Stromal cell of bone marrow (primary cell): ENCODE results near the gene SGK1.
"Not testable (repeated sequence)": the region's sequence is repeated elsewhere in the genome, so short reads cannot be mapped to it uniquely, and the experiment has no call there.

ENCODE experiments used
- DNase-seq: peaks from one replicate; pipeline ENCODE4 v3.0.0-alpha.2; 2012; ENCODE audit warnings: low read depth

The SGK1 gene

GRCh38 chr6:134217798-134218140, 100.1 kb downstream of the SGK1 start:
- DNase-seq = no peak

GRCh38 chr6:134217105-134217797, 100.7 kb downstream of the SGK1 start:
- peak; percentile 11 for DNase-seq

- no peak for DNase-seq
These were observed 101.5 kb downstream of the SGK1 start for GRCh38 chr6:134216301-134217010.

- not testable (repeated sequence) for DNase-seq
These were observed 104.5 kb downstream of the SGK1 start for GRCh38 chr6:134213410-134213809.

- DNase-seq = no peak
These were observed 106.6 kb downstream of the SGK1 start for GRCh38 chr6:134211297-134211696.

- no peak for DNase-seq
These were observed 110.5 kb downstream of the SGK1 start for GRCh38 chr6:134207421-134207820.

GRCh38 chr6:134205366-134205765, 112.5 kb downstream of the SGK1 start:
- no peak for DNase-seq

GRCh38 chr6:134204759-134205158, 113.2 kb downstream of the SGK1 start:
- not testable (repeated sequence) for DNase-seq

GRCh38 chr6:134204031-134204430, 113.9 kb downstream of the SGK1 start:
- DNase-seq = no peak

GRCh38 chr6:134201716-134202115, 116.2 kb downstream of the SGK1 start:
- DNase-seq = no peak

- no peak for DNase-seq
These were observed 117.9 kb downstream of the SGK1 start for GRCh38 chr6:134199848-134200606.

- DNase-seq = no peak
These were observed 119.8 kb downstream of the SGK1 start for GRCh38 chr6:134198093-134198492.

- not testable (repeated sequence) for DNase-seq
These were observed 120.2 kb downstream of the SGK1 start for GRCh38 chr6:134197685-134198084.

GRCh38 chr6:134196568-134197193, 121.2 kb downstream of the SGK1 start:
- DNase-seq = no peak

GRCh38 chr6:134195985-134196384, 121.9 kb downstream of the SGK1 start:
- no peak for DNase-seq

GRCh38 chr6:134195164-134195906, 122.6 kb downstream of the SGK1 start:
- peak; percentile 40 for DNase-seq

GRCh38 chr6:134193536-134194498, 124.1 kb downstream of the SGK1 start:
- no peak for DNase-seq

GRCh38 chr6:134192609-134193008, 125.3 kb downstream of the SGK1 start:
- DNase-seq = not testable (repeated sequence)

- DNase-seq = no peak
These were observed 127.0 kb downstream of the SGK1 start for GRCh38 chr6:134190883-134191282.

- DNase-seq = no peak
These were observed 130.2 kb downstream of the SGK1 start for GRCh38 chr6:134187751-134188150.

GRCh38 chr6:134187154-134187553, 130.8 kb downstream of the SGK1 start:
- DNase-seq = no peak
